ENCODE results near the gene USF1.

DNA sequence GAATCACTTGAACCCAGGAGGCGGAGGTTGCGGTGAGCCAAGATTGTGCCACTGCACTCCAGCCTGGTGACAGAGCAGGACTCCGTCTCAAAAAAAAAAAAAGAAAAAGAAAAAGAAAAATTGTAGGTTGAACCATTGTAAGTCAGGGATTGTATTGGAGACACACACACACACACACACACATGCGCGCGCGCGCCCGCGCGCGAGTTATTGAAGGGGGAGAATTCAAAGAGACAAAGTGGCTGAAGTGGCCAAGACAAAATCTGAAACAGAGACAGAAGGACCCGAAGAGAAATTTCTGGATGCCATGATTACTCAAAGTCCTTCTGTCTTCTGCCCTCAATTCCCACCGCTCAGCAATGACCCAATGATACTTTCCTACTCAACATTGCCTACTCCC, 48.7 kb upstream of the USF1 start:
- TF ChIP-seq, protein P1, sequence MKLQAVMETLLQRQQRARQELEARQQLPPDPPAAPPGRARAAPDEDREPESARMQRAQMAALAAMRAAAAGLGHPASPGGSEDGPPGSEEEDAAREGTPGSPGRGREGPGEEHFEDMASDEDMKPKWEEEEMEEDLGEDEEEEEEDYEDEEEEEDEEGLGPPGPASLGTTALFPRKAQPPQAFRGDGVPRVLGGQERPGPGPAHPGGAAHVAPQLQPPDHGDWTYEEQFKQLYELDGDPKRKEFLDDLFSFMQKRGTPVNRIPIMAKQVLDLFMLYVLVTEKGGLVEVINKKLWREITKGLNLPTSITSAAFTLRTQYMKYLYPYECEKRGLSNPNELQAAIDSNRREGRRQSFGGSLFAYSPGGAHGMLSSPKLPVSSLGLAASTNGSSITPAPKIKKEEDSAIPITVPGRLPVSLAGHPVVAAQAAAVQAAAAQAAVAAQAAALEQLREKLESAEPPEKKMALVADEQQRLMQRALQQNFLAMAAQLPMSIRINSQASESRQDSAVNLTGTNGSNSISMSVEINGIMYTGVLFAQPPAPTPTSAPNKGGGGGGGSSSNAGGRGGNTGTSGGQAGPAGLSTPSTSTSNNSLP (IDR thresholded peaks at IDR 0.05; ENCODE audit: borderline replicate concordance, low read depth, low read length), result no peak
- no peak for TF ChIP-seq NFYB (IDR thresholded peaks at IDR 0.05; ENCODE audit: extremely low read depth, insufficient read length)
- TF ChIP-seq, protein P2, sequence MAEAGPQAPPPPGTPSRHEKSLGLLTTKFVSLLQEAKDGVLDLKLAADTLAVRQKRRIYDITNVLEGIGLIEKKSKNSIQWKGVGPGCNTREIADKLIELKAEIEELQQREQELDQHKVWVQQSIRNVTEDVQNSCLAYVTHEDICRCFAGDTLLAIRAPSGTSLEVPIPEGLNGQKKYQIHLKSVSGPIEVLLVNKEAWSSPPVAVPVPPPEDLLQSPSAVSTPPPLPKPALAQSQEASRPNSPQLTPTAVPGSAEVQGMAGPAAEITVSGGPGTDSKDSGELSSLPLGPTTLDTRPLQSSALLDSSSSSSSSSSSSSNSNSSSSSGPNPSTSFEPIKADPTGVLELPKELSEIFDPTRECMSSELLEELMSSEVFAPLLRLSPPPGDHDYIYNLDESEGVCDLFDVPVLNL (CRISPR knock-in tag; IDR thresholded peaks at IDR 0.05; ENCODE audit: low read depth), result no peak
